ENCODE measurements around the gene ZNF189.

The ZNF189 gene

GRCh38 chr9:101442318-101442717, 43.7 kb downstream of the ZNF189 start:
- no peak for TF ChIP-seq CTCF (IDR thresholded peaks at IDR 0.05)
- no peak for TF ChIP-seq ZFX (IDR thresholded peaks at IDR 0.05; ENCODE audit: borderline replicate concordance)
- H3K27ac ChIP-seq: no peak overlapping the region

- TF ChIP-seq ZFX (IDR thresholded peaks at IDR 0.05; ENCODE audit: borderline replicate concordance): no peak
- TF ChIP-seq CTCF (IDR thresholded peaks at IDR 0.05): no peak
- no peak overlapping the region for H3K27ac ChIP-seq
Observed at GRCh38 chr9:101442736-101443135, 44.1 kb downstream of the ZNF189 start.

- no peak for TF ChIP-seq CTCF (IDR thresholded peaks at IDR 0.05)
- TF ChIP-seq ZFX (IDR thresholded peaks at IDR 0.05; ENCODE audit: borderline replicate concordance): no peak
- H3K27ac ChIP-seq: no peak overlapping the region
Observed at GRCh38 chr9:101443364-101443771, 44.7 kb downstream of the ZNF189 start.

GRCh38 chr9:101445353-101446029, 46.8 kb downstream of the ZNF189 start:
- no peak overlapping the region for H3K27ac ChIP-seq
- TF ChIP-seq ZFX (IDR thresholded peaks at IDR 0.05; ENCODE audit: borderline replicate concordance): no peak
- TF ChIP-seq CTCF (IDR thresholded peaks at IDR 0.05): no peak

- H3K27ac ChIP-seq: no peak overlapping the region
Observed at GRCh38 chr9:101446732-101447131, 48.1 kb downstream of the ZNF189 start.

GRCh38 chr9:101448680-101449070, 50.0 kb downstream of the ZNF189 start:
- TF ChIP-seq CTCF (IDR thresholded peaks at IDR 0.05) (no peak), ZFX (IDR thresholded peaks at IDR 0.05; ENCODE audit: borderline replicate concordance) (no peak)
- H3K27ac ChIP-seq: peak overlapping the region; percentile 19; the same call in 1 of the 2 replicates

More at GRCh38 chr9:101446732-101447131, 48.1 kb downstream of the ZNF189 start:
- no peak for TF ChIP-seq CTCF (IDR thresholded peaks at IDR 0.05)
- TF ChIP-seq ZFX (IDR thresholded peaks at IDR 0.05; ENCODE audit: borderline replicate concordance): no peak

- TF ChIP-seq CTCF (IDR thresholded peaks at IDR 0.05) (peak; percentile 98), ZFX (IDR thresholded peaks at IDR 0.05; ENCODE audit: borderline replicate concordance) (no peak)
- H3K27ac ChIP-seq: peak overlapping the region; percentile 19; the same call in 1 of the 2 replicates
Observed at GRCh38 chr9:101449071-101449721, 50.5 kb downstream of the ZNF189 start.

All from 22Rv1 (cell line).